Activated naive CD4-positive, alpha-beta T cell treated with anti-CD3 and anti-CD28 coated beads, Interleukin-2, amount 10 ng/mL, durations not matched to agents 7 days and 5 days (primary cell): ENCODE data around the gene FSIP1.

Experiments used
- CTCF ChIA-PET: fragments of 350-600 bp; sonication (Branson Sonifier 250); formaldehyde crosslinking; loops from one replicate; lab custom pipeline; 2021; ENCODE audit warnings: antibody characterized with exemption; lab: Charles Lee
- DNase-seq: peaks from one replicate; pipeline ENCODE4 v3.0.0-alpha.2; 2020
- H3K27ac Mint-ChIP-seq: one replicate; pipeline ENCODE4 v1.8.0; 2021; ENCODE audit warnings: mild to moderate bottlenecking, moderate library complexity, mixed read lengths
- H3K27me3 Mint-ChIP-seq: one replicate; pipeline ENCODE4 v1.8.0; 2021; ENCODE audit warnings: mild to moderate bottlenecking, mixed read lengths
- H3K36me3 Mint-ChIP-seq: one replicate; pipeline ENCODE4 v1.8.0; 2021; ENCODE audit warnings: mixed read lengths
- H3K4me1 Mint-ChIP-seq: one replicate; pipeline ENCODE4 v1.8.0; 2021; ENCODE audit warnings: mixed read lengths
- H3K4me3 Mint-ChIP-seq: one replicate; pipeline ENCODE4 v1.8.0; 2021; ENCODE audit warnings: mild to moderate bottlenecking, moderate library complexity, mixed read lengths
- H3K9me3 Mint-ChIP-seq: one replicate; pipeline ENCODE4 v1.8.0; 2021; ENCODE audit warnings: mixed read lengths

Gene FSIP1

DNA sequence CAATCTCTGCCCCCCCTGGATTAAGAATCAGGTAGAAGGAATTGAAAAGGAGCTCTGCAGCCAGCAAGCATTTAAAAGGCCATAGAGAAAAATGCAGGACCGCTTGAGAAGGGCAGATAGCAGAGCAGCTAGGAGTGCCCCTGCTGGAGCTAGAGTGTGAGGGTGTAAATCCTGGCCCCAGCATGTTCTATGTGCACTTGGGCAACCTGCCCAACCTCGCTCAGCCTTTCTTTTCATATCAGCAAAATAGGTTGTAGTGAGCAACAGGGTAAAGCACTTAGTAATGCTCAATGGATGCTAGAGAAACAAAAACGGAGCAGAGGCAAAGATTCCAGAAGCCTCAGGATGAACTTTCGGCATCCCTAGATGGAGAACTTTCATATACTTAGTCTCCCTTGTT is 226.8 kb downstream of the FSIP1 start:
- CTCF ChIA-PET = no interaction called here
- no peak for DNase-seq
- no peak overlapping the region for H3K4me3 Mint-ChIP-seq
- H3K36me3 Mint-ChIP-seq = no peaks in the 10 kb centered on the region
- no peaks in the 10 kb centered on the region for H3K4me1 Mint-ChIP-seq
- H3K27ac Mint-ChIP-seq = no peak overlapping the region
- peaks cover 19% of the 10 kb centered on the region for H3K27me3 Mint-ChIP-seq
- no peaks in the 10 kb centered on the region for H3K9me3 Mint-ChIP-seq

GRCh38 chr15:39554746-39555387 is 227.8 kb downstream of the FSIP1 start:
- H3K4me3 Mint-ChIP-seq = no peak overlapping the region
- H3K27me3 Mint-ChIP-seq = peaks cover 21% of the 10 kb centered on the region
- H3K9me3 Mint-ChIP-seq = no peaks in the 10 kb centered on the region
- CTCF ChIA-PET = no interaction called here
- no peaks in the 10 kb centered on the region for H3K4me1 Mint-ChIP-seq
- H3K27ac Mint-ChIP-seq = no peak overlapping the region
- no peak for DNase-seq
- H3K36me3 Mint-ChIP-seq = no peaks in the 10 kb centered on the region

DNA sequence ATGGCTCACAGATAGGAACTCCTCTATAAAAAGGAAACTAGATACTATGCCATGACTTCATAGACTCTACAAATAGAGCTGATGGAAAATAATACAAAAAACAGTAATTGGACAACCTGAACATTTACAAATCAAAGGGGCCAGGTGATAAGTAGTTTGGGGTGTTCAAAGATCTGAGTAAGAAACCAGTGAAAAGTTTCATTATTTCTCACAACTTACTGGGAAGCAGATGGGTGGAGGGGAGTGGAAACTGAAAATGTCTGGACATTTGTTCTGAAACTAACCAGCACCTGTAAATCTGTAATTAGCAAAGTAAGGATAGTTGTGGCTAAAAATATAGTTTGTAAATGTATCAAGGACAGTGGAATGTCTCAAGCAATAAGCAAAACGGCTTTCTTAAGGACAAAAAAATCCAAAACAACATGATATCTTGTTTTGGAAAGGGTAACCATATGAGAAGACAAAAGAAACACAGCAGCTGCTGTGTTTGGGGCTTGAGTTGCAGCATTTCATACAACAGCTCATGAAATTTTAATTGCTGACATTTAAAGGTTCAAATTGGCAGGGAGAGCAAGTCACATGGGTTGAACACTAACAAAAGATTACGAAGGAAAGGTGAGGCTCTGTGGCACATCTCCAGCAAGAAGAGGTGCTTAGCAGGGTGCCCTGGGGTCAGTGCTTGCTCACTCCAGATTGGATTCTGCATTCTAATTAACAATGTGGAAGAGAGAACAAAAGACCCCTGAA is 228.5 kb downstream of the FSIP1 start:
- Mint-ChIP-seq H3K27ac (no peak overlapping the region), H3K36me3 (no peaks in the 10 kb centered on the region), H3K4me1 (no peaks in the 10 kb centered on the region), H3K4me3 (no peak overlapping the region), H3K9me3 (no peaks in the 10 kb centered on the region), H3K27me3 (peaks cover 26% of the 10 kb centered on the region)
- CTCF ChIA-PET = no interaction called here
- DNase-seq = no peak

GRCh38 chr15:39552556-39552955 is 230.1 kb downstream of the FSIP1 start:
- Mint-ChIP-seq H3K27ac (no peak overlapping the region), H3K9me3 (no peaks in the 10 kb centered on the region), H3K27me3 (peaks cover 22% of the 10 kb centered on the region), H3K36me3 (no peaks in the 10 kb centered on the region), H3K4me1 (no peaks in the 10 kb centered on the region), H3K4me3 (no peak overlapping the region)
- DNase-seq = no peak
- CTCF ChIA-PET = no interaction called here

GRCh38 chr15:39551476-39551875 is 231.2 kb downstream of the FSIP1 start:
- Mint-ChIP-seq H3K4me3 (no peak overlapping the region), H3K27ac (no peak overlapping the region), H3K36me3 (no peaks in the 10 kb centered on the region), H3K9me3 (no peaks in the 10 kb centered on the region), H3K4me1 (no peaks in the 10 kb centered on the region), H3K27me3 (peaks cover 22% of the 10 kb centered on the region)
- CTCF ChIA-PET = no interaction called here
- DNase-seq = no peak
